Measurements from ENCODE around the gene SND1.

The SND1 gene

DNA sequence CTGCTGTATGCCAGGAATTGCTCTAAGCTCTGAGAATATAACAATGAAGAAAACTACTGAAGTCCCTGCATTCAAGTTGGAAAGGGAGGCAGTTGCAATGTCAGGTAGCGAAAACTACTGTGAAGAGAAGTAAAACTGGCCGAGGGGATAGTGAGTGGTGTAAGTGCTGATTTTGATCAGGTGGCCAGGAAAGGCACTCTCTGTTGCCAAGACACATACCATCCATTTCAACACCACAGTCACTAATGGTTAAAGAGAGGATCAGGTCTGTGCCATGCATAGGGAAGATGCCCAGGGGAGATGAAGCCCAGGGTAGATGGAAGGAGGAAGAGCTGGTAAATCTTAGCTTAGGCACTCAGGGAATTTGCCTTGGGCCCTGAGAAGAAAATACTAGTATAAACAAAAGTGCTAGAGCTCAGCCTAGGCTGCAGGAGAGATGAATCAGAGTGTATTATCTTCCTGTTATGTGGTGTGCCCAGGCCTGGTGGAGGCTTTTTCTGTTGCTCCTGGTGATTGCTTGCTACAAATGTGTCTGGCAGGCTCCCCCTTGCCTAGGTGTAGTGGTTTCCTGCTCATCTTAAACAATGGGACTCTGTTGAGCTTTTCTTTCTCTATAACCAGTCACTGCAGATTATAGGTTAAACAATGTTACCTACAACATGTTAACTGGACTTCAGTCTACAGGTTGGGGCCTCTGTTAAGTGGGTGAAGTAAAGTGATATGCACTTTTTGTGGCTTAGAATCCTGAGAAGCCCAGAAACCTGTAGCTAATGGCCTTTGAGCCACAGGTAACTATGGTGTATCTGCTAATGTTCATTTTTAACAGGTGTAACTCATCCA lies 253.7 kb downstream of the SND1 start:
- no peak for DNase-seq (ENCODE audit: low read depth)
- no peak overlapping the region for H3K4me3 ChIP-seq (ENCODE audit: low read depth, low read length)

GRCh38 chr7:127907110-127908040 lies 255.4 kb downstream of the SND1 start:
- peak; percentile 38 for DNase-seq (ENCODE audit: low read depth)
- no peak overlapping the region for H3K4me3 ChIP-seq (ENCODE audit: low read depth, low read length)

- no peak overlapping the region for H3K4me3 ChIP-seq (ENCODE audit: low read depth, low read length)
- no peak for DNase-seq (ENCODE audit: low read depth)
These were observed 256.6 kb downstream of the SND1 start for GRCh38 chr7:127908430-127909258.

DNA sequence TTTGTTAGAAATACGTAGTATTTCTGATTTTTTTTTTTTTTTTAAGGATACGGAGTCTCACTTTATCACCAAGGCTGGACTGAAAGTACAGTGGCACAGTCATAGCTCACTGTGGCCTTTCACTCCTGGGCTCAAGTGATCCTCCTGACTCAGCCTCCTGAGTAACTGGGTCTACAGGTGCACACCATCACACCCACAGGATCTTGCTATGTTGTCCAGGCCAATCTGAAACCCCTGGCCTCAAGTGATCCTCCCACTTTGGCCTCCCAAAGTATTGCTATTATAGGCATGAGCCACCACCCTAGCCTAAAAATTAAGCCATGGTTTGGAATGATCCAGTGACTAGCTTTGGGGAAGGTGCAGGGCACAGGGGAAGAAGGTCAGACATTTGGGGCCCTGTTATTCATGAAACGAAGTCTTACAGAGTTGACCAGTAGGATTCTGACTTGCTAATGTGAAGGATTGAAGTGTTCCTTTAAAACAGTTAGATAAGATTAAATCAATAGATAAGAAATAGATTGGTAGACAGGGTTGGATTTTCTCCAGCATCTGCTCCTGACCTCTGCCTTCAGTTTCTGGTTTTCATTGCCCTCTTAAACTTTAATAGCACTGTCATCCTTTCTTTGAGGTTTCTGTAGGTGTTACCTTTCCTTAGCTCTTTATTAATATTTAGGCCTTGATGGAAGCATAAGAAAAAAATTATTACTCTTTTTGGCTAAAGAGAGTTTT lies 257.6 kb downstream of the SND1 start:
- no peak for DNase-seq (ENCODE audit: low read depth)
- no peak overlapping the region for H3K4me3 ChIP-seq (ENCODE audit: low read depth, low read length)

DNA sequence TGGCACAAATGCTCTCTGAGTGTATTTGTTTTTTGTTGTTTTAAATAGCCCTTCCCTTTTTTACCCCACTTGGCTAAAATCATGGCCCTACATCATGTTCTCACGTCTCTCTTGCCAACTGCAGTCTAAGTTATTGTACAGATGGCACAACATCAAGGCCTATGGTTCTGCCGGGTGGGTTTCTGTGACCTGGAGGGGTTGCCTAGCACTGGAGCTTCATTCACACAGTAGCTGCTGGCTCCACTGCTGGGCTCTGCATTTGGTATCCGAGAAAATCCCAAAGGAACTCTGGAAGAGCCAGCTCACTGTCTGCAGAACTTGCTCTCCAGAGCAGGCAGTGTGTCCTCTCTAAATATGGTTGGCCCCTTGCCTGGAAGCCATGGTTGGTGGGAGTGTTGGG lies 258.7 kb downstream of the SND1 start:
- H3K4me3 ChIP-seq (ENCODE audit: low read depth, low read length): no peak overlapping the region
- DNase-seq (ENCODE audit: low read depth): no peak

DNA sequence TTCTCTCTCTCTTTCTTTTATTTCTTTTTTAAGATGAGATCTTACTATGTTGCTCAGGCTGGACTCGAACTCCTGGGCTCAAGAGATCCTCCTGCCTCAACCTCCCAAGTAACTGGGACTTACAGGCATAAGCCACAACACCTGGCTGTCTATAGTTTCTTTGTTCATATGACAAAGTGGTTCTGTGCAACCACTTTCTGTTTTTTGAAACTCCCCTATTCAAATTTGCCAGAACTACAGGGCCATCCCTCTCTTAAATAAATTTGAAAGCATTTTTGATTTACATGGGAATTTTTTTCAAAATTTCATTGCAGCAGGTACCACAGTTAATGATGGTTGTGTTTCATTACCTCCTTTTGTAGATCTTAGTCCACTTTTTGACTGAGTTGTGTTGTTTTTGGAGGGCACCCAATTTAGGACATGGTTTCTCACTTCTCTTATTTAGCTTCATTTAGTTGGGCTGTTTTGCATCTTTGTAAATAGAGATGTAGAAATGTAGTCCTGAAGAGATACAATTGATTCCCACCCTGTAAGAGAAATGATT lies 260.0 kb downstream of the SND1 start:
- DNase-seq (ENCODE audit: low read depth): no peak
- H3K4me3 ChIP-seq (ENCODE audit: low read depth, low read length): no peak overlapping the region

GRCh38 chr7:127912901-127913300 lies 260.9 kb downstream of the SND1 start:
- DNase-seq (ENCODE audit: low read depth): no peak
- no peak overlapping the region for H3K4me3 ChIP-seq (ENCODE audit: low read depth, low read length)

DNA sequence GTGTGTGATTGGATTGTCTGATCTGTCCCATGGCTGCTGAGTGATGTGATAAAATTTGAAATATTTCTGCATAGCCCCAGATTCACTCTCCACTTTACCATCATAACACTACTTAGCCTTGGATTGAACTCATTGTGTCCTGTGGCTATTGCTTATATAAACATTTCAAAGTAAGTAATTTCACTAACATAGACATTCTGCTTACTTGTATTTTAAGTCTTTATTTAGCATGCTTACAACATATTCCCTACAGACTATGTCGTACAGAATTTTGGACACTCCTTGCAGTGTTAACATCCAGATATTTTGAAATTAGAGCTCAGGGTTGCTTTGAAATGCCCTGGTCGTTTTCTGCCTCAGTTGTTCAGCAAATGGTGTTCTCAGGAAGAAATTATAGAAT lies 261.7 kb downstream of the SND1 start:
- no peak for DNase-seq (ENCODE audit: low read depth)
- H3K4me3 ChIP-seq (ENCODE audit: low read depth, low read length): no peak overlapping the region

DNA sequence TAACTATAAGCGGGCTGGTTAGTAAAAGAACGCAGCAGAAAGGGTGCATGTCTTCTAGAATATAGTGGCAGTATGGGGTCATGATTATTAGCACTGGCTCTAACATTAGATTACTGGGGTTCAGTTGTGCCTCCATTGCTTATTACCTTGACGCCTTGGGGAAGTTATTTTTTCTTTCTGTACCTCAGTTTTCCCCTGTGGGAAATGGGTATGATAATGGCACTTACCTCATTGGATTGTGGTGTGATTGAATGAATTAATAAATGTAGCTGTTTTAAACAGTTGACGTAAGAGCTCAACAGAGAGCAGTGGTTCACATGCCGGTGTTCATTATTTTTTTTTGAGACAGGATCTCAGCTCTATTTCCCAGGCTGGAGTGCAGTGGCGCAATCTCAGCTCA lies 262.7 kb downstream of the SND1 start:
- H3K4me3 ChIP-seq (ENCODE audit: low read depth, low read length): no peak overlapping the region

GRCh38 chr7:127916735-127917134 lies 264.7 kb downstream of the SND1 start:
- H3K4me3 ChIP-seq (ENCODE audit: low read depth, low read length): no peak overlapping the region
- no peak for DNase-seq (ENCODE audit: low read depth)

More for the DNA sequence above, 262.7 kb downstream of the SND1 start:
- no peak for DNase-seq (ENCODE audit: low read depth)

GRCh38 chr7:127918130-127918529 lies 266.1 kb downstream of the SND1 start:
- no peak overlapping the region for H3K4me3 ChIP-seq (ENCODE audit: low read depth, low read length)
- no peak for DNase-seq (ENCODE audit: low read depth)

DNA sequence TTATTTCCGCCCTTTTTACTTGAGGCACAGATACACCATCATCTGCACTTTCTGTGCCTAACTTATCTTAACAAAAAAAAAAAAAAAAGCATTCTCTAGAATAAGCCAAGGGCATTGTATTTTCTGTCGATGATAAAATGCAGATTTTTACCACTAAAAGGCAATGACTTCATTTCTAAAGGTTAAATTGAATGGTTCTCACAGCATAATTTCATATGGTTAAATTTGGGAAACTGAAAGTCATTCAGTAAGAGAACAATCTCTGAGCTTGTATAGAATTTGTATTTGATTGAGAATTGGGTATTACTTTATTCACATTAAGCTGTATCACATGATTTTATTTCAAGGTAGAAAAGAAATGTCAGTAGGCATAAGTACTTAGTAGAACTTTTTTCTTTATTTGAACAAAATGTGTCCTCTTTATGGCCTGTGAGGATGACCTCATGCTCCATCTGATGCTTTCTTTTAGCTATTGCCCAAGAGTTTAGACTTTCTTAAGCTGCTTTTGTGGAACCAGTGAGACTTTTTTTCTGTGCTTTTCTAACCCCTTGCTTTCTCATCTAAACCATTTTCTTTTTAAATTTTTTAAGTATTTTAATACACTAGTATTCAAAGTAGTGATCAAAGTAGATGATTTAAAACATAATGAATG lies 268.9 kb downstream of the SND1 start:
- peak; percentile 47 for DNase-seq (ENCODE audit: low read depth)

DNA sequence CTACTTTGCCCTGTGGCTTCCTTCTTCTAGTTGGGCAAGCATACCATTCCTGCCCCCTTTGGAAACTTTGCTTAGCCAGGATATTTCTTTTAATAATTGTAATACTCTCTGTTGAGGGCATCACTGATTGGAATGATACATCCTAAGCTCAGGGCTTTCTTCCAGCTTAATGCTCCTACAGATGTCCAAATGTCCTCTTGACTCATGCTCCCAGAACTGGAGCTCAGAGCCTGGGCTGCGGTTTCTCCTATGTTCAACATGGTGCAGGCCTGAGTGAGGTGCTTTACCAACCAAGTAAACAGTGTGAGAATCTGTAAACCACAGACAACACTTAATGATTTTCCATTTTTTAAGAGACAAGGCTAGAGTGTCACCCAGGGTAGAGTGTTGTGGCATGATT lies 270.7 kb downstream of the SND1 start:
- DNase-seq (ENCODE audit: low read depth): no peak

More for the DNA sequence above, 268.9 kb downstream of the SND1 start:
- H3K4me3 ChIP-seq (ENCODE audit: low read depth, low read length): no peak overlapping the region

GRCh38 chr7:127924874-127925273 lies 272.9 kb downstream of the SND1 start:
- DNase-seq (ENCODE audit: low read depth): no peak
- H3K4me3 ChIP-seq (ENCODE audit: low read depth, low read length): no peak overlapping the region

More for the DNA sequence above, 270.7 kb downstream of the SND1 start:
- H3K4me3 ChIP-seq (ENCODE audit: low read depth, low read length): no peak overlapping the region

GRCh38 chr7:127927348-127927696 lies 275.3 kb downstream of the SND1 start:
- H3K4me3 ChIP-seq (ENCODE audit: low read depth, low read length): no peak overlapping the region
- peak; percentile 26 for DNase-seq (ENCODE audit: low read depth)

- DNase-seq (ENCODE audit: low read depth): no peak
- H3K4me3 ChIP-seq (ENCODE audit: low read depth, low read length): no peak overlapping the region
These were observed 276.2 kb downstream of the SND1 start for GRCh38 chr7:127928222-127928621.

- no peak overlapping the region for H3K4me3 ChIP-seq (ENCODE audit: low read depth, low read length)
- DNase-seq (ENCODE audit: low read depth): no peak
These were observed 276.9 kb downstream of the SND1 start for GRCh38 chr7:127928852-127929251.
